Measurements from ENCODE around the gene DSG2. TPM values are rescaled to one million over a fixed set of nuclear protein-coding genes. Genes with fewer than 3 reads are reported as not detected.

Gene DSG2
- total RNA-seq, 1 experiment from 2014 or later, result 194 TPM

GRCh38 chr18:31585991-31586390 lies 88.0 kb downstream of the DSG2 start:
- H3K9me3 Mint-ChIP-seq (ENCODE audit: low read depth, unreplicated experiment), result no peaks in the 10 kb centered on the region
- no peak for DNase-seq
- H3K27ac Mint-ChIP-seq (ENCODE audit: unreplicated experiment), result no peak overlapping the region
- H3K36me3 Mint-ChIP-seq (ENCODE audit: insufficient read depth, unreplicated experiment), result no peaks in the 10 kb centered on the region
- peaks cover 4% of the 10 kb centered on the region for H3K4me1 Mint-ChIP-seq (ENCODE audit: low read depth, unreplicated experiment)
- TF ChIP-seq, protein P1, sequence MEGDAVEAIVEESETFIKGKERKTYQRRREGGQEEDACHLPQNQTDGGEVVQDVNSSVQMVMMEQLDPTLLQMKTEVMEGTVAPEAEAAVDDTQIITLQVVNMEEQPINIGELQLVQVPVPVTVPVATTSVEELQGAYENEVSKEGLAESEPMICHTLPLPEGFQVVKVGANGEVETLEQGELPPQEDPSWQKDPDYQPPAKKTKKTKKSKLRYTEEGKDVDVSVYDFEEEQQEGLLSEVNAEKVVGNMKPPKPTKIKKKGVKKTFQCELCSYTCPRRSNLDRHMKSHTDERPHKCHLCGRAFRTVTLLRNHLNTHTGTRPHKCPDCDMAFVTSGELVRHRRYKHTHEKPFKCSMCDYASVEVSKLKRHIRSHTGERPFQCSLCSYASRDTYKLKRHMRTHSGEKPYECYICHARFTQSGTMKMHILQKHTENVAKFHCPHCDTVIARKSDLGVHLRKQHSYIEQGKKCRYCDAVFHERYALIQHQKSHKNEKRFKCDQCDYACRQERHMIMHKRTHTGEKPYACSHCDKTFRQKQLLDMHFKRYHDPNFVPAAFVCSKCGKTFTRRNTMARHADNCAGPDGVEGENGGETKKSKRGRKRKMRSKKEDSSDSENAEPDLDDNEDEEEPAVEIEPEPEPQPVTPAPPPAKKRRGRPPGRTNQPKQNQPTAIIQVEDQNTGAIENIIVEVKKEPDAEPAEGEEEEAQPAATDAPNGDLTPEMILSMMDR (IDR thresholded peaks at IDR 0.05; ENCODE audit: unreplicated experiment), result no peak
- no peaks in the 10 kb centered on the region for H3K27me3 Mint-ChIP-seq (ENCODE audit: unreplicated experiment)
- intact Hi-C loops (cut with micrococcal nuclease; ENCODE audit: unreplicated experiment), result no loop called here
- BruUV-seq (replicated peaks), result no TSS peak
- no peak overlapping the region for H3K4me3 Mint-ChIP-seq (ENCODE audit: low read depth, unreplicated experiment)
- CTCF ChIA-PET, result no interaction called here

- TF ChIP-seq, protein P1 (IDR thresholded peaks at IDR 0.05; ENCODE audit: unreplicated experiment), result no peak
- intact Hi-C loops (cut with micrococcal nuclease; ENCODE audit: unreplicated experiment), result no loop called here
- no peaks in the 10 kb centered on the region for H3K36me3 Mint-ChIP-seq (ENCODE audit: insufficient read depth, unreplicated experiment)
- H3K4me3 Mint-ChIP-seq (ENCODE audit: low read depth, unreplicated experiment), result no peak overlapping the region
- H3K27me3 Mint-ChIP-seq (ENCODE audit: unreplicated experiment), result no peaks in the 10 kb centered on the region
- DNase-seq, result no peak
- no peak overlapping the region for H3K27ac Mint-ChIP-seq (ENCODE audit: unreplicated experiment)
- H3K9me3 Mint-ChIP-seq (ENCODE audit: low read depth, unreplicated experiment), result no peaks in the 10 kb centered on the region
- no TSS peak for BruUV-seq (replicated peaks)
- peaks cover 11% of the 10 kb centered on the region for H3K4me1 Mint-ChIP-seq (ENCODE audit: low read depth, unreplicated experiment)
- CTCF ChIA-PET, result no interaction called here
Observed at GRCh38 chr18:31586616-31587015, 88.6 kb downstream of the DSG2 start.

DNA sequence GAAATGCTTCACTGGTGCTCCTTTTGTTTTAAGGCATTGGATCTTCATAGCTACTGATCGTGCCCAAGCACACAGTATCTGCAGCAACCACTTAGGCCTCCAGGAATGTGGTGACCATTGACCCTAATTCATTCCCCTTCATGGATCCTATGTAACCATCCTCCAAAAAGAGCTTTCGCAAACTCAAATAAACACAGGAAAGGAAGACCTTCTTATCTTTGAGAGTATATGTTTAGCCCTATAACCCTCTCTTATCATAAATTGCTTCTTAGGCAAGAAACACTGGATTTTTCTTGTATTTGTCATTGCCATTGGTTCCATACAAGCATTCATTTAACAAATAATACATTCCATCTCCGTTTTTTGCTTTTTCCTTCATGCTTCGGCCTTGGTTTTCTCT lies 89.6 kb downstream of the DSG2 start:
- CTCF ChIA-PET, result no interaction called here
- intact Hi-C loops (cut with micrococcal nuclease; ENCODE audit: unreplicated experiment), result no loop called here
- H3K4me3 Mint-ChIP-seq (ENCODE audit: low read depth, unreplicated experiment), result no peak overlapping the region
- H3K27me3 Mint-ChIP-seq (ENCODE audit: unreplicated experiment), result no peaks in the 10 kb centered on the region
- H3K36me3 Mint-ChIP-seq (ENCODE audit: insufficient read depth, unreplicated experiment), result no peaks in the 10 kb centered on the region
- no peaks in the 10 kb centered on the region for H3K9me3 Mint-ChIP-seq (ENCODE audit: low read depth, unreplicated experiment)
- no peak overlapping the region for H3K27ac Mint-ChIP-seq (ENCODE audit: unreplicated experiment)
- peaks cover 13% of the 10 kb centered on the region for H3K4me1 Mint-ChIP-seq (ENCODE audit: low read depth, unreplicated experiment)
- BruUV-seq (replicated peaks), result no TSS peak
- TF ChIP-seq, protein P1 (IDR thresholded peaks at IDR 0.05; ENCODE audit: unreplicated experiment), result no peak
- no peak for DNase-seq

GRCh38 chr18:31590570-31590969 lies 92.6 kb downstream of the DSG2 start:
- intact Hi-C loops (cut with micrococcal nuclease; ENCODE audit: unreplicated experiment), result no loop called here
- Mint-ChIP-seq H3K9me3 (ENCODE audit: low read depth, unreplicated experiment) (no peaks in the 10 kb centered on the region), H3K36me3 (ENCODE audit: insufficient read depth, unreplicated experiment) (no peaks in the 10 kb centered on the region), H3K4me1 (ENCODE audit: low read depth, unreplicated experiment) (peaks cover 13% of the 10 kb centered on the region), H3K4me3 (ENCODE audit: low read depth, unreplicated experiment) (no peak overlapping the region), H3K27me3 (ENCODE audit: unreplicated experiment) (no peaks in the 10 kb centered on the region), H3K27ac (ENCODE audit: unreplicated experiment) (no peak overlapping the region)
- BruUV-seq (replicated peaks), result no TSS peak
- DNase-seq, result no peak
- CTCF ChIA-PET, result interaction anchor here (0.8 kb wide), 1 partner anchor 37 kb away, joined by 4 read pairs; no protein-coding TSS in a partner anchor
- TF ChIP-seq, protein P1 (IDR thresholded peaks at IDR 0.05; ENCODE audit: unreplicated experiment), result no peak

Data from Calu3 (cell line).